ENCODE data around the gene RPTOR.

Gene RPTOR

DNA sequence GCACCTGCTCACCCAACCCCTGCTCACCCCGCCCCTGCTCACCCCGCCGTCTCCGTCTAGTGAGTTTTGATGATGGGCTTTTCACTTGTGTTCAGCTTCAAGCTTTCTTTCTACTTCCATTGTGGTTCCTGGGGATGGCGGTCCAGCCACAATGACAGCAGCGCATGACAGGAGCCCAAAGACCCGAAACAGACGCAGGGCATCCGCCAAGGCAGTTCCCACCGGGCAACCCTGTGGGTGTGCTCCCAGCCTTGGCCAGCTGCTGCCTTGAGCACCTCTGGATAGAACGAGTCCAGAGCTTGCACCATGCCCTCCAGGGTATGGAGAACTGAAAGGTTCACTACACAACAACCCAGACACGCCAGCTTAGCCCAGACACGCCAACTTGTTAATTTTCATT is 354.1 kb downstream of the RPTOR start:
- intact Hi-C loops (cut with DNase I): no loop called here
- DNase-seq: no peak

DNA sequence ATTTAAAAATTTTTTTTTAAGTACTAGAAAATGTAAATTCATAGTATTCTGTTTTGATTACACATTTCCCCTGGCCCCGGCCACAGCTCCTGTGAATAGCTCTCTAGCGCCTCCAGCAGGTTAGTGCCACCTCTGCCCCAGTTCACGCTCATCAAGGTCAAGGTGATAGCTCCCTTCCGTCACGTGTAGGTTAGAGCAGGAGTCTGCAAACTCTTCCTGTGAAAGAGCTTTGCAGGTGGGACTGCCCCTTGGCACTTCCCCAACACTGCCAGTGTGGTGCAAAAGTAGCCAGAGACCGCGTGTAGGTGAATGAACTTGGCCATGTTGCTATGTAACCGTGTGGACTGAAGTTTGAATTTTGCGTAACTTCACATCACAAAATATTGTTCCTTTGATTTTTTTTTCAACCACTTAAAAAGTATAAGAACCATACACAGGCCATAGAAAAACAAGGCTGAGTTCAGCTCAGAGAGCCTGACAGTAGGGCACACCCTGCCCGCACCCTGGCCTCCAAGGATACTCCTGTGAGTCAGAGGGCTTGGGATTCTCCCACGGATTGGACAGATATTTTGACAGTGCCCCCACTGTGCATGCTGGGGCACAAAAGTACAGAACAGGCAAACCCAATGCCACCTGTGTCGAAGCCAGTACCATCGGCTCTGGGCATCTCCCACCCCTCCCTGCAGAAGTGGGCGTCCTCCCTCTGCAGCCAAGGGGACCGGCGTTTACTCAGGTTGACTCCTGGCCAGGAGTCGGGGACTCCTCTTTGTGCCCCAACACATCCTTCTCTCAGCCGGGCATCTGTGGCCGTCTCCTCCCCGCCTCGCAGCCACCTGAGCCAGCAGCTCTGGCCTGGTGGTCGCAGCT is 355.0 kb downstream of the RPTOR start:
- DNase-seq: peak in 15 of 42 donors; percentile 18 to 74 (median 39)
- intact Hi-C loops (cut with DNase I): no loop called here

GRCh38 chr17:80901319-80901718 is 356.7 kb downstream of the RPTOR start:
- intact Hi-C loops (cut with DNase I): no loop called here
- peak in 31 of 42 donors; percentile 21 to 87 (median 49) for DNase-seq

DNA sequence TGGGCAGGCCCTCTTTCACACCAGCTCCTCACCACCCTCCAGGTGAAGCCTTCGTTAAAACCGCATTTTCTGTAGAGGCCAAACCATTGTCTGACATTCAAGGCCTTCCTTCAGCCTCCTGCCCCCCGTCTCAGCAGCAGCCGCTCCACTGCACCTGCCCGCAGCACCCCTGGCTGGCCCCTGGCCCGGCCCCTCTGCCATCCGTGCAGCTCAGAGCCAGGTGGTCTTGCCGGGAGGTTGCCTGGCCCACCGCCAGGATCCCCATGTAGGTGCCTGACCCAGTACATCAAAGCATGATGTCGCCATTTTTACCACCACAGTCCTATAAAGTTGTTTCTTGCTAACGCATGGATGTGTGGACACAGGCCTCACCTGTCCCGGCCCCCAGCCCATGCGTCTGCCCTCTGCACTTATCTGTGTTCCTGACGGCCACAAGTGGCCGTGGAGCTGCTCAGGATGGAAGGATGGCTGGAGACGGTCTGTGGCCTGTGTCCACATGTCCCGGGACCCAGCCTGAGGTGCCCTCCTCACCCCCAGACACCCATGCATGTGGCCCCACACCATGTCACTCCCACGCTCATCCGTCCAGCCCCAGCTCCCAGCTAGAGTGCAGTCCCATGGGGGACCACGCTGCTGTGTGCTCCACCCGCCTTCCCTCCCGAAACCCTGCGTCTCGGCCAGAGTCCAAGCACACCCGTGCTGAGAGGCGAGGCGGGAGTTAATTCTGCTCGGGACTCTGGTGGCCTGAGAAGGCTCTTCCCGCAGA is 357.7 kb downstream of the RPTOR start:
- intact Hi-C loops (cut with DNase I): no loop called here

GRCh38 chr17:80902963-80903611 is 358.4 kb downstream of the RPTOR start:
- no peak for DNase-seq
- intact Hi-C loops (cut with DNase I): no loop called here

More for the DNA sequence above, 357.7 kb downstream of the RPTOR start:
- no peak for DNase-seq

DNA sequence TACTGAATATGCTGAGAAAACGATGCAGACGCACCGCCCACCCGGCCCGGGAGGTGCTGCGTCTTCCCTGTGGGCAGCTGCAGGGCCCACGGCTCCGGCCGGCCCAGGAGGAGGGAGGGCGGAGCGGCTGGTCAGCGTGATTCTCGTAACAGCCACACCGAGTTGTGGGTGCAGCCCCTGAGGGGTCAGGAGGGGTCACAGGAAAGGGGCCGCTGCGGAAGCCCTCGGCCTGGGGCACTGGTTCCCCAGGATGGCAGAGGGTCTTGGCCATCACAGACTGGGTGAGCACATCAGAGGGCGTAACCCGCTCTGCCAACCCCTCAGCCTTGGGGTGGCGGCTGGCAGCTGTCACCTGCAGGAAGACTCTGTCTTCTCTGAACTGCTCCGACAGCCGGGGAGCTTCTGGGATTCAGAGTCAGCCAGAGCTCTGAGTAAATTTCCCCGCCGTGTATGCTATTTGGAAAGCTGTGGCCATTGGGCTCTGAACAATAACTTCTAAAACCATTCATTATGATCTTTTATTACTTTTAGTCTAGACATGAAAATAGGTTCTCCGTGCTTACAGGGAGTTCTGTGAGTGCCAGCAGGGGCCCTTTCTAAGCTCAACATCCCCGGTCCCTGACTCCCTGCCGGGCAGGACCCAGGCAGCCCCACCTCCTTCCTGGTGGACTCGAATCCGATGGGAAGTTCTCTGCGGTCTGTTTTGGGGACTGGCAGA is 359.6 kb downstream of the RPTOR start:
- intact Hi-C loops (cut with DNase I): no loop called here

DNA sequence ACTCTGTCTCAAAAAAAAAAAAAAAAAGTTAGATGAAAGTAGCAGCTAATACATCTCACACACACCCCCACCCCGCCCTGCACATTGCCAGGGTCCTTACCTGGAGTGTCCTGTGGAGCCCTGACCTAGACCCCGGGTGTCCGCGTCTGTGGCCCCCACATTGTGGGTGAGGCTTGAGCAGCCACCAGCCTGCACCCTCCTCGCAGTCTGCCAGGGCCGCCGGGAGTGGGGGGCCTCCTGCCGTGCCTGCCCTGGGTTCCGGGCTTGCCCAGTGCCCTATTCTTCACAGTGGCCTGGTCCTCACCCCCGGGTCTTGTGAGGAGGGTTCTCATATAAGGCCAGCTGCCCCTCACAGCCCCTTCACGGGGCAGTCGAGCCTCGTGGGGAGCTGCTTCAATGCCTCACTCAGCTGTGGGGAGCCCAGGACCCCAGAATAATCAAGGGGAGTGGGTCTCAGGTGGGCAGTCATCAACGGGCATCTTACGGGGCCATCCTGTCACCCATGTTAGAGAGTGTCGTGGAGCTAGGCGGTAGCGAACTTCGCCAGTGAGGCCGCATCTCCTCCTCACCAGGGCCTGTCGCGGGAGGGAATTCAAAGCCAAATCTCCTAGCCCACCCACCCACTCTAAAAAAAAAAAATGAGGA is 361.1 kb downstream of the RPTOR start:
- intact Hi-C loops (cut with DNase I): no loop called here
- DNase-seq: no peak

More for the DNA sequence above, 359.6 kb downstream of the RPTOR start:
- no peak for DNase-seq

GRCh38 chr17:80906364-80907259 is 362.0 kb downstream of the RPTOR start:
- DNase-seq: no peak
- intact Hi-C loops (cut with DNase I): no loop called here

DNA sequence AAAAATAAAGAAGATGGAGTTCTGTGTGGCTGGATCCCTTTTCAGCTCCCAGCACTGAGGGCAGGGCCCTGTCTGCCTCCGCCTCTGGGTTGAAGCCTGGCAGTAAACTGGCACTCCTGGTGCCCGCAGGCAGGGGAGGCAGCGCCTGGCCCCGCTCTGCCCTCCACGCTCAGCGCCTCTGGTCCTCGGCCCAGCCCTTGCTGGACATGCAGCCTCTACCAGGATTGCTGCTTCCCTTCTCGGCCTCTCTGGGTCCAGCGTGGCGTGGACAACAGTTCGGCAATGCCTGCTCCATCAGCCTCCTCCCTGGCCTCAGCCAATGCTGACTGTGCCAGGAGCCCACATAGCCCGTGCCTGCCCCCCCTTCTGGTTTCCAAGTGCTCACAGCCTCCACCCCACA is 362.6 kb downstream of the RPTOR start:
- intact Hi-C loops (cut with DNase I): no loop called here
- no peak for DNase-seq

- DNase-seq: no peak
- intact Hi-C loops (cut with DNase I): no loop called here
Measured at GRCh38 chr17:80908211-80908610, 363.6 kb downstream of the RPTOR start.

GRCh38 chr17:80908776-80909175 is 364.1 kb downstream of the RPTOR start:
- no peak for DNase-seq
- intact Hi-C loops (cut with DNase I): no loop called here

- DNase-seq: no peak
- intact Hi-C loops (cut with DNase I): no loop called here
Measured at GRCh38 chr17:80909635-80910034, 365.0 kb downstream of the RPTOR start.

- intact Hi-C loops (cut with DNase I): no loop called here
- DNase-seq: no peak
Measured at GRCh38 chr17:80910043-80910442, 365.4 kb downstream of the RPTOR start.

- no peak for DNase-seq
- intact Hi-C loops (cut with DNase I): no loop called here
Measured at GRCh38 chr17:80912476-80912875, 367.8 kb downstream of the RPTOR start.

- intact Hi-C loops (cut with DNase I): no loop called here
- DNase-seq: peak in 1 of 42 donors; percentile 3
Measured at GRCh38 chr17:80913928-80914821, 369.5 kb downstream of the RPTOR start.

- intact Hi-C loops (cut with DNase I): no loop called here
- peak in 1 of 42 donors; percentile 6 for DNase-seq
Measured at GRCh38 chr17:80916246-80916645, 371.6 kb downstream of the RPTOR start.

All from head of caudate nucleus (tissue), 42 donors.